Epithelial cell of esophagus (primary cell): ENCODE measurements around the gene TENM4.

ENCODE experiments used
- DNase-seq: peaks from one replicate; pipeline ENCODE4 v3.0.0; 2010; ENCODE audit warnings: low read depth
- H3K4me3 ChIP-seq: 2 replicates; pipeline ENCODE4 v1.5.1; 2011; ENCODE audit warnings: mild to moderate bottlenecking, low read length, control low read depth
- TF ChIP-seq, protein P1 (sequence below): IDR thresholded peaks from 2 replicates; pipeline ENCODE4 v1.5.1; 2011; ENCODE audit warnings: low read depth, mild to moderate bottlenecking, low read length, control low read depth, inconsistent platforms; ENCODE audit not compliant: insufficient read depth; ENCODE audit errors: missing control alignments

The TENM4 gene

GRCh38 chr11:79080551-79080950 is 360.3 kb downstream of the TENM4 start:
- no peak for DNase-seq
- TF ChIP-seq, protein P1, sequence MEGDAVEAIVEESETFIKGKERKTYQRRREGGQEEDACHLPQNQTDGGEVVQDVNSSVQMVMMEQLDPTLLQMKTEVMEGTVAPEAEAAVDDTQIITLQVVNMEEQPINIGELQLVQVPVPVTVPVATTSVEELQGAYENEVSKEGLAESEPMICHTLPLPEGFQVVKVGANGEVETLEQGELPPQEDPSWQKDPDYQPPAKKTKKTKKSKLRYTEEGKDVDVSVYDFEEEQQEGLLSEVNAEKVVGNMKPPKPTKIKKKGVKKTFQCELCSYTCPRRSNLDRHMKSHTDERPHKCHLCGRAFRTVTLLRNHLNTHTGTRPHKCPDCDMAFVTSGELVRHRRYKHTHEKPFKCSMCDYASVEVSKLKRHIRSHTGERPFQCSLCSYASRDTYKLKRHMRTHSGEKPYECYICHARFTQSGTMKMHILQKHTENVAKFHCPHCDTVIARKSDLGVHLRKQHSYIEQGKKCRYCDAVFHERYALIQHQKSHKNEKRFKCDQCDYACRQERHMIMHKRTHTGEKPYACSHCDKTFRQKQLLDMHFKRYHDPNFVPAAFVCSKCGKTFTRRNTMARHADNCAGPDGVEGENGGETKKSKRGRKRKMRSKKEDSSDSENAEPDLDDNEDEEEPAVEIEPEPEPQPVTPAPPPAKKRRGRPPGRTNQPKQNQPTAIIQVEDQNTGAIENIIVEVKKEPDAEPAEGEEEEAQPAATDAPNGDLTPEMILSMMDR: no peak

GRCh38 chr11:79078999-79079398 is 361.8 kb downstream of the TENM4 start:
- DNase-seq: no peak
- TF ChIP-seq, protein P1: no peak
- H3K4me3 ChIP-seq: no peak overlapping the region

More at GRCh38 chr11:79080551-79080950, 360.3 kb downstream of the TENM4 start:
- no peak overlapping the region for H3K4me3 ChIP-seq

DNA sequence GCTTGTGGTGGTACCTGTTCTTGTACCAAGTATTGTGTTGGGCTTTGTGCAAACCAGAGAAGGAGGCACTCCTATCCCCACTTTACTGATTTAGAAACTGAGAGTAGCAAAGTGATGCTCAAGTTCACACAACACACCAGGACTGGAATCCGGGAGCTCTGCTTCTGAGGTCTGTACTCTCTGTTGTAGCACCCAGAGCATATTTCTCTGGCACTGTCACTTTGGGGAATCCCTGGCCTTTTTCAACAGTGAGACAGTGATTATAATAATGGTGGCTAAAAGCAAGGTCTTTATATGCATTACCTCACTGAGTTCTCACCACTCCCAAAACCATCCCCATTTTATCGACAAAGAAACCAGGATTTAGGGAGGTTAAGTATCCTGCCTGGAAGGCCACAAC is 362.4 kb downstream of the TENM4 start:
- DNase-seq: no peak
- H3K4me3 ChIP-seq: no peak overlapping the region
- TF ChIP-seq, protein P1: no peak

- DNase-seq: no peak
- H3K4me3 ChIP-seq: no peak overlapping the region
- TF ChIP-seq, protein P1: no peak
These were observed 363.0 kb downstream of the TENM4 start for GRCh38 chr11:79077702-79078330.

DNA sequence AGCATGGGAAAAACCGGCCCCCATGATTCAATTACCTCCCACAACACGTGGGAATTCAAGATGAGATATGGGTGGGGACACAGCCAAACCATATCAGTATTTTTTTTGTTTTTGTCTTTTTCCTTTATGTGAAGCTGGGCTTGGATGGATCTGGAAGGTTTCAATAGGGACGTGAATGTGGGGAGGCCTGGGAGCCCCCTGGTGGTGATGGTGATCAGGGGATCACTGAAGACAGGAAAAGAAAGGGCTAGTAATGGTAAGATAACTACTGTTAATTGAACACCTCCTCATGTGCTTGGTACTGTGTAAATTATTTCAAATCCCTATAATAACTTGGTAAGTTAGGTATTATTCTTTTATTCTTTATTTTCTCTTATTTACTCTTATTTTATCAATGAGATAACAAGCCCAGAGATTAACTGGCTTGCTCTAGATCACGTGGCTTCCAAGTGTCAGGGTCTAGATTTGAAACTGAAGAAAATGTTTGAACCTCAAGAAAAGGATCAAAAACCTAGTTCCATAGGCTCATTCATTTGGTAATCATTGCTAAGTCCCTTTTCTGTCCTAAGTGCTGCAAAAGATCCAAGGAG is 364.2 kb downstream of the TENM4 start:
- peak; percentile 43 for DNase-seq
- TF ChIP-seq, protein P1: peak; percentile 38
- H3K4me3 ChIP-seq: no peak overlapping the region

DNA sequence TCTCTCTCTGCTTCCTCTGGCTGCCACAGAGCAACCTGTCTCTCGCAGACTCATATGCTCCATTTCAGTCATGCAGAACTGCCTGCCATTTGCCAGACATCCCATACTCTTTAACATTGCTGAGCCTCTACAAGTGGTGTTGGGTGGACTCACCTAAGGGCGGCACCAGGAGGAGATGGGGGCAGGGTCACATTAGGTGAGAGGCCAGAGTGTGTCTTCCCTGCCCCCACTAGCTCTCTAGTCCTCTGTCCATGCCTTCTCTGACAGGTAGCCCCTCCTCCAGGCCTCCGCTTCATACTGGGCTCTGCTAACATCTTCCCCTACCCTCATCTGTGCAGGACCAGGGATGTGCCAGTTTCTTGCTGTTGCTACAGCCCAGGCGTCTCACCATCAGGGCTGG is 366.3 kb downstream of the TENM4 start:
- DNase-seq: no peak
- H3K4me3 ChIP-seq: no peak overlapping the region
- TF ChIP-seq, protein P1: no peak

GRCh38 chr11:79071190-79071589 is 369.6 kb downstream of the TENM4 start:
- no peak overlapping the region for H3K4me3 ChIP-seq
- no peak for DNase-seq
- TF ChIP-seq, protein P1: no peak
